GM18867 (cell line): ENCODE results near the gene LINC00237.

ENCODE experiments used
- ATAC-seq: cut with Tn5 transposase; IDR thresholded peaks from one replicate; pipeline ENCODE4 v1.9.1; 2021; ENCODE audit warnings: mild to moderate bottlenecking, moderate library complexity; ENCODE audit not compliant: unreplicated experiment

The LINC00237 gene

DNA sequence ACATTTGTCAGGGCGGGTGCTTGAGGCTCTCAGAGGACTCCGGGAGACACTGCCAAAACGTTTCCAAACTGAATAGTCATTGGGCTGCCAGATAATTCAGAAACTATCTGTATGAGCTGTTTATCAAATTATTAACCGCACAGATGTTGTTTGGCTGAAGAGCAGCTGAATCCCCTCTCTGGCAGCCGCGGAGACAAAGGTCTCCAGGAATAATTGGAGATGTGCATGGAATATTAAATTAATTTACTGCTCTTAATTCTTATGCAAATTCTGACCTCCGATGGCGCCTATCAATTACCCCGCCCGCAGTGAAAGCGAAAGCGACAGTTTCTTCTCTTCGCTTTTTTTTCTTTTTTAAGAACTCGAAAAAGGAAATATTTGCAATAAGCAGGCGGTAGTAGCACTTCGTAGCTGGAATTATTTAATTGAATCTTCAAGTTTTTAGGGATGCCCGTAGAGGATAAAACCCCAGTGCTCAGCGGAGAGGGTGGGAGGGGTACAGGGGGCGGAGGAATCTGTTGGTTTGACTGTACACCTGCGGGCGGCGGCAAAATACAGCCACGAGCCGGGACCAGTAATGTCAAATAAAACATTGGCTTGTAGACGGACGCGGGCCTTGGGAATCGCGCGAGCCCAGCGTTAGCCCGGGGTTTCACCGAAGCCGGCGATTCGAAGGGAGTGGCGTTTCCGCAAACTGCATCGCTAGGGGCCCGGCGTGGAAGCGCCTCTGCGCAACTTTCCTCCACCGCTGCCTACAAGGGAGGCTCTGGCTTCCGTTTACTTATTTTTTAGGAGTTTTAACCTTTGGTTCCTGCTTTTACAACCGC, 6.2 kb downstream of the LINC00237 start:
- peak; percentile 46 for ATAC-seq

DNA sequence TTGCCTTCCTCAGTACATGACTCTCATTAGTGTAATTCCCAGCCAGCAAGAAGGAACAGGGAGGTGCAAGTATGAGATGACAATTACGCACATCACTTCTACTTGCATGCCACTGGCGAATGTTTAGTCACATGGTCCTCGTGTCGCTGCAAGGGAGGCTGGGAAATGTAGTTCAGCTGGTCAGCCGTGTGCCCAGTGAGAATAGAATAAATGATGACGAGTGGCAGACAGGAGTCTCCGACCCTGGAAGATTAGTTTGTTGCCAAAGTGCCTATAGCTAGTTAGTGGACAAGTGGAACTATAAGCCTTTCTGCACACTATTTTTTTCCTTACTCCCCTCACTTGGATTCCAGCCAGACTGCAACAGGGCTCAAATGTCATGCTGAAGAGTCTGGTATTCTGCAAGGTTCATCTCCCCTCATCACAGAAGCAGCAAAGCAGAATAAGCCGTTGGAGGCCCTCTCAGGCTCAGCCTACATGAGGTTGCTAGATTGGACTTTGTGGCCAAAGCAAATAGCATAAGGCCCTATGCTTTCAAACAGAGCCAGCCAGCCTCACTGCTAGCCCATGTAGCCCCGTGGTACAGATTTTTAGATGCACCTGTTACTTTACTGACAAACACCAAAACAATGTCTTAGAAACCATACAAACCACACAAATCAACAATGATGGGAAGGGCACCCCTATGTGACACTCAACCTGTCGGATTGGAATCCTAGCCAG, 9.7 kb downstream of the LINC00237 start:
- peak; percentile 64 for ATAC-seq

GRCh38 chr20:21092806-21093205, 13.4 kb downstream of the LINC00237 start:
- ATAC-seq = no peak

- ATAC-seq = no peak
These were observed 15.4 kb downstream of the LINC00237 start for GRCh38 chr20:21090721-21091120.

DNA sequence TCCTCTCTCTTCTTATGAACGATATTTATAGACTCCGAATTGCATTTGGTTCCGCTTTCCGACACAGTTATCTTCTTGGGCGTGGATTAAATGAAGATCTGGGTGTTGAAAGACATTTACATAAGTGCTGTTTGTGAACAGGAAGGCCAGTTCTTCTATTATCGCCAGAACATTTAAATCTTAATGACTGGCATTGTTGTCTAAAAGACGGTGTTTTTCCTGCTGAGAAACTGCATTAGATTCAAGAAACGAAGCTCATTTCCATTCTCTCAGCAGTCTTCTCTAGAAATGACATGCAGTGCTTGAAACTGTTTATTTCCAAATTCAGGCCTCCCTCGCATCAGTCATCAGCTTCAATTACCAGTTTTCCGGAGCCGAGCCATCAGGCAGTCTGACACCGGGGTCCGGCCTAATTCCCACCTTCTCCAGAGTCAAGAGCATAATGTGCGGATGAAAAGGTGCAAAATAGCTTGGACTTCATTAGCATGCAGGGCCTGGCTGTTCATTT, 16.0 kb downstream of the LINC00237 start:
- ATAC-seq = no peak

DNA sequence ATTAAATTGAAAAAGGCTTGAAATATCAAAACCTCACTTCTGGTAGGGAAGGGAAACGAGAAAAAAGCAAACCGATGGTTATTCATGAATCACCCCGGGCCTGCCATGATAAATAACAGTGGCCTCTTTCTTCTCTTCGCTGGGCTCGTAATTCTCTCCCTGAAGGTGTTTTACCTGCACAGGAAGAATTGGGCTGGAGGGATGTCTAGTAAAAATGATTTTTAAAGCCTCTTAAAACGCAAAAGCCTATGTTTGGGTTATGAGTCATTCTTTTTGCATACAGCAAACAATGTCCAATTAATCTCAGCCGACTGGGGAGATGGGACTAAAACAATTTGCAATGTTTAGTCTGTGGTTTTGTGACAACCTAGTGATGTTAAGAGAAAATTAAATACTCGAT, 16.8 kb downstream of the LINC00237 start:
- ATAC-seq = no peak

- no peak for ATAC-seq
These were observed 18.2 kb downstream of the LINC00237 start for GRCh38 chr20:21087862-21088540.

DNA sequence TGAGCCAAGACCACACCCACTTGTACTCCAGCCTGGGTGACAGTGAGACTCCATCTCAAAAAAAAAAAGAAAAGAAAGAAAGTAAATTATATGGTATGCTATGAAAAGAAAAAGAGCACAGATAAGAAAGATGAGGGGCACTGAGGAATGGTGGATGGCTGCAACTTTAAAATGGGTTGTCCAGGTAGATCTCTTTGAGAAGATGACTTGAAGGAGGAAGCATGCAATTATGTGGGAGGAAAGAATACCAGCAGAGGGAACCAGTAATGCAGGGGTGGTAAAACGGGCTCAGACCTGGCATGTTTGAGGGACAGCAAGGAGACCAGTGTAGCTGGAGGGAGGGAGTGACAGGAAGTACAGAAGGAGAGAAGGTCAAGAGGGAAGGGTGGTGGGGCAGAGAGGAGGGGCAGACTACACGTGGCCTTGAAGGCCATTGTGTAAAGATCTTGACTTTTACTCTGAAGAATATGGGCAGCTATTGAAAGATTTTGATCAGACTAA, 22.3 kb downstream of the LINC00237 start:
- no peak for ATAC-seq

- ATAC-seq = no peak
These were observed 23.6 kb downstream of the LINC00237 start for GRCh38 chr20:21082584-21082983.

DNA sequence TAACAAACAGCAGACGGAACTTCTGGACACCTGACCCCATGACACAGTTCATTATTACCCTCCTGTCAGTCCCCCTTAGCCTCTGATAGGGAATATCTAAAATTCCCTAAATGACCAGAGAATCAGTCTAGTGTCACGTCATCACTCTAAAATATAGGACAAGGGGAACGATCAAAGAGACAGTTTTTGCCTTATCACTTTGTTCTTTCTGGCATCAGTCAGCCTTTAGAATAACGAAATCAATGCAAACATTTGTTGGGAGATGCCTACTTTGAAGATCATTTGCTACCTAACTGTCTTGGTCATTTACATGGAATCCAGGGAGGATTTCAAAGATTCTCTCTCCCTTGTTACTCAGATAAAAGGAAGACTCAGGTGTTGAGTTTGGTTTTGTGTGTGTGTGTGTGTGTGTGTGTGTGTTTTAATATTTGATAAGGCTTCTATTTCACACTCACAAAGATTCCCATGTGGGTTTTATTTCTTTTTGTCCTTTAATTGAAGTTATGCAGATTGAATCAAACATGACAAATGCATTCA, 28.3 kb downstream of the LINC00237 start:
- ATAC-seq = no peak

GRCh38 chr20:21076073-21076472, 30.1 kb downstream of the LINC00237 start:
- ATAC-seq = no peak

- ATAC-seq = no peak
These were observed 30.7 kb downstream of the LINC00237 start for GRCh38 chr20:21075471-21075870.

DNA sequence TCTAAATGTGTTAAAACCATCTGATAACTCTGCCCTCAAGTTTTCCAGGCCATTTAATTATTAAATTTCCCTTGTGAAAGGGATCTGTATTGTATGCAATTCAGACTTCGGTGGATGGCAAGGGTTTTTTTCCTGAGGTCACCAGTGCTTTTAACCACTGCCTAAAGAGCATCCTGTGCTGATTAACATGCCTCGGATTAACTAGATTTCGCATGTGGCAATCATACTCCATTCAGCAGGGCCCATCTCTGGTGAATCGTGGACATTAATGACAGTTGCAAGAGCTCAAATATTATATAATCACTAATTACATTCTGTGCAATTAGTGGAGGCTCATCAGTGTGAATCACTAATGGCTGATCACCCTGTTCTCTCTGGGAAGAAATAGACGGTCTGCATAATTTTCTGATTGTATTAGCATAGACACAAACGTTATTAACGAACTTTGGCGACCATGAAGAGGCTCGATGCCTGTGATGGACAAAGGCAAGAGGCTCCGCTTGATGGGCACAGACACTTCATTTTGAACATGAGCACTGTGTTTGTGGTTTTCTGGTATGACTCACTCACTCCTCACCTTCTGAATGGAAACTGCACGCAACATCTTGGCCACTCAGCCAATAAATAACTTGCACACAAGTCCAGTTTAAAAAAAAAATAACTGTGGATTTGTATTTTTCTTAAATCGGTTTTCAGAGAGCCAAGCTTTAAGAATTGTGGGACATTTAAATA, 31.4 kb downstream of the LINC00237 start:
- ATAC-seq = peak; percentile 98

DNA sequence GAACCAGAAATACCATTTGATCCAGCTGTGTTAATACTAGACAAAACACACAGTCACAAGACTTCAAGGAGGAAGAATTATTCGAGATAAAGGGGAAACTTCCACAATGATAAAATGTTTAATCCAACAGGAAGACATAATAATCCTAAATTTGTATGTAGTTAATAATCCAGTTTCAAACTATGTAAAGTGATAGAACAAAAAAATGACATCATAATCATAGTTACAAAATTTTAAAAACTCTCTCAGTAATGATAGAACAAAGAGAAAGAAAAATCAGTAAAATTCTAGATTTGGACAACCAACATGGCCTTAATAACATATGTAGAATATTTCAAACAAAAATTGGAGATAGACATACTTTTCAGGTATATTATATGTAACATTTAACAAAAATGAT, 38.9 kb downstream of the LINC00237 start:
- ATAC-seq = no peak

DNA sequence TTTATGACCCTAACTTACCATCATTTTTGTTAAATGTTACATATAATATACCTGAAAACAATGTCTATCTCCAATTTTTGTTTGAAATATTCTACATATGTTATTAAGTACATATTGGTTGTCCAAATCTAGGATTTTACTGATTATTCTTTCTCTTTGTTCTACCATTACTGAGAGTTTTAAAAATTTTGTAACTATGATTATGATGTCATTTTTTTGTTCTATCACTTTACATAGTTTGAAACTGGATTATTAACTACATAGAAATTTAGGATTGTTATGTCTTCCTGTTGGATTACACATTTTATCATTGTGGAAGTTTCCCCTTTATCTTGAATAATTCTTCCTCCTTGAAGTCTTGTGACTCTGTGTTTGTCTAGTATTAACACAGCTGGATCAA, 41.2 kb downstream of the LINC00237 start:
- no peak for ATAC-seq

DNA sequence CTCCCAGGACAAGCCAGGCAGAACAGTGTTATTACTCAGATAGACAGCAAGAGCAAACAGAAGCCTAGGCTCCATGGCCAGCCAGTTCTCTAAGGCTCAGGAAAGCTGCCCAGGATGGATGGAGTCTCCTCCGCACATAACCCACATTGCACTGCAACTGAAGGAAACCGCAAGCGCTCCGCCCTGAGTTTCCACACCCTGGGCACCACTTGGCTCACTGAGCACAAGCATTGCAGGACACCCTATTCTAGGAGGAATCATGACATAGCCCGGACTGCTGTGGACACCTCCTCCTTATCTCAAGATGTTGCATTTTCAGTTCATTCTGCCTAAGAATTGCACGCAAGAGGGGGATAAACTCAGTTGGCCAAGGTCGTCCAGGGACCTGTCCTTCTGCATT, 42.9 kb downstream of the LINC00237 start:
- no peak for ATAC-seq

GRCh38 chr20:21053002-21053762, 53.0 kb downstream of the LINC00237 start:
- ATAC-seq = no peak

GRCh38 chr20:21052686-21053001, 53.5 kb downstream of the LINC00237 start:
- ATAC-seq = no peak

- no peak for ATAC-seq
These were observed 53.9 kb downstream of the LINC00237 start for GRCh38 chr20:21052241-21052640.

GRCh38 chr20:21050710-21051109, 55.4 kb downstream of the LINC00237 start:
- no peak for ATAC-seq
